ENCODE measurements around the gene DPF1.
"Not testable (repeated sequence)": the region's sequence is repeated elsewhere in the genome, so short reads cannot be mapped to it uniquely, and the experiment has no call there.

Gene DPF1

DNA sequence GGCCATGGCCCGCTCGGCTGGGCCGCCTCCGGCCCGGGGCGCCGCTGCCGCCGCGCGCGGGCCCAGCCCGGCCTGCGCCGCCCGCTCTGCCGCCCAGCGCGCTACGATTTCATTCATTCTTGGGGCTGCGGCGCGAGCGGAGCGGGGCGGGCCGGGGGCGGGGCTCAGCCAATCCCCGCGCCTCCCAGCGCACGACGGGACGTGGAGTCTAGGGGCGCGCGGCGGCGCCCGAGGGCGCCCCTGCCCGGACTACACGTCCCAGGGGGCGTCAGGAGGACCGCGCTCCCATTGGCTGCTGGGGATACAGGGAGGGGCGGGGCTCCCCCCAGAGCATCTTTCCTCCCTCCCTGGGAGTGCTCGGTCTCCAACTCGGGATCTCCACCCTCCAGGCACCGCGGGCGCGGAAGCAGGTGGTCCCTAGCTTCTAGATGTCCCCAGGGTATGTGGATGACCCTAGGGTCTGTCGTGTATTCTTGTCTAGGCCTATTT is 5.6 kb upstream of the DPF1 start:
- H3K27ac ChIP-seq (ENCODE audit: low read length) = no peak overlapping the region
- no peaks in the 10 kb centered on the region for H3K9me3 ChIP-seq (ENCODE audit: control insufficient read depth in 2 of 2, low read length in 2 of 2)
- no peaks in the 10 kb centered on the region for H3K36me3 ChIP-seq (ENCODE audit: control insufficient read depth in 2 of 2, insufficient read depth in 2 of 2, low read length in 2 of 2)
- H3K4me1 ChIP-seq (ENCODE audit: control insufficient read depth, insufficient read depth, low read length) = peaks cover 10% of the 10 kb centered on the region
- peaks cover 49% of the 10 kb centered on the region in 2 donors for H3K27me3 ChIP-seq (ENCODE audit: control insufficient read depth in 1 of 2, insufficient read depth in 2 of 2, low read length in 2 of 2)
- H3K4me3 ChIP-seq (ENCODE audit: low read length in 2 of 2) = no peak overlapping the region
- no peak overlapping the region for H3K9ac ChIP-seq (ENCODE audit: low read length in 2 of 2)

DNA sequence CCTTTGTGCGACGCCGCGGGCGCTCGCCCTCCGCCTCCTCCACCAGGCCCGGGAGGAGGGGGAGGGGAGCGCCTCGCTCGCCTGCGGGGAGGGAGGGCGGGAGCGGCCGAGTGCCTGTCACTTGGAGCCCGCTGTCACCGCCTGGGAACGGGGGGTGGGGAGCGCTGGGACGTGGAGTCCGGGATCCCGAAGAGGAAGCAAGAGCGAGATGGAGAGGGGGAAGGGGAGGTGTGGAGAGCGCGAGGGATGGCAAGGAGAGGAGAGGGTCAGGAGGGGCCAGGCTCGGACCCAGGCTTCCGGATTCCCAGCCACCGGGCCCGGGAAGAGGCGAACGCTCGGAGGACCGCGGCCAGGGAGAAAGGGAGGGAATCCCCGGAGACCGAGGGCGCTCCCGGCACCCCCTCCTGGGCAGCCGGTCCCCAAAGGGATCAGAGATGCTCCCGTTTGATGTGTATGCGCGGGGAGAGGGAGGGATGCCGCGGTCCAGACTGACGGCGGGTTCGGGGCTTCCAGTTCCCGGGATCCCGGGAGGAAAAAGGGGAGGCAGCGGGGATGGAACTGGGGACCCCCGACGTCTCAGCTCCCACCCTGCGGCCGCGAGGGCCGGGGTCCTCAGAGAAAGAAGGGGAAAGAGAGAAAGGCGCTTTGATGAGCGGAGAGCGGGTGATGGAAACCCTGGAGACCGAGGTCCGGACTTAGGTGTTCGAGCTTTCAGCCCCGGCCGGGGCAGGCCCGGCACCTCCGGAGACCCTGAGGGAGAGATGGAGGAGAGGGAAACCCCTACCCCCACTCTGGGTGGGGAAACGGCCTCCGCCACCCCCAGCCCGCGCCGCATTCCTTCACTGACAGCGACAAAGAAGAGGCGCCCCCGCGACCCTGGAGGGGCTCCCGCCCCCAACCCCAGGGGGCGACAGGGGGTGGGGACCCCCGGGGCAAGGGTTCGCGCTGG is 4.7 kb upstream of the DPF1 start:
- Histone ChIP-seq H3K9me3 (ENCODE audit: control insufficient read depth in 2 of 2, low read length in 2 of 2) (no peaks in the 10 kb centered on the region), H3K27me3 (ENCODE audit: control insufficient read depth in 1 of 2, insufficient read depth in 2 of 2, low read length in 2 of 2) (peaks cover 50 to 58% of the 10 kb centered on the region in 2 donors), H3K9ac (ENCODE audit: low read length in 2 of 2) (no peak overlapping the region), H3K4me3 (ENCODE audit: low read length in 2 of 2) (no peak overlapping the region), H3K36me3 (ENCODE audit: control insufficient read depth in 2 of 2, insufficient read depth in 2 of 2, low read length in 2 of 2) (no peaks in the 10 kb centered on the region), H3K27ac (ENCODE audit: low read length) (no peak overlapping the region), H3K4me1 (ENCODE audit: control insufficient read depth, insufficient read depth, low read length) (peaks cover 18% of the 10 kb centered on the region)

DNA sequence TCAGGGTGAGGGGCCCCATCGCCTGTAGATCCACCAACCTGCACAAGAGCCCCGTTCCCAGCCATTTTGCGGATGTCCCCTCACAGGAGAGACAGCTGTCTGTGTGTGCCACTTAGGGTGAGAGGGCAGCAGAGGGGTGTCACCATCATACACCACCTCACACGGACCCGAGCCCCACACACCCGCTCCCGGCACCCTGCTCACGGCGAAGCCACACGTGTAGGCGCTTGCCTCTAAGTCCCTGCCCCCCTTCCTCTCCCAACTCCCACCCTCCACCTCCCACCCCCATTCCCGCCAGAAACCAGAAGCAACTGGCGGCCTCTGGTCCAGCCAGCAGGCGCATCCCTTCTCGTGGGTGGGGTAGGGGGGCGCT is 4.0 kb upstream of the DPF1 start:
- Histone ChIP-seq H3K4me1 (ENCODE audit: control insufficient read depth, insufficient read depth, low read length) (peaks cover 18% of the 10 kb centered on the region), H3K27me3 (ENCODE audit: control insufficient read depth in 1 of 2, insufficient read depth in 2 of 2, low read length in 2 of 2) (peaks cover 54 to 65% of the 10 kb centered on the region in 2 donors), H3K4me3 (ENCODE audit: low read length in 2 of 2) (no peak overlapping the region), H3K9me3 (ENCODE audit: control insufficient read depth in 2 of 2, low read length in 2 of 2) (no peaks in the 10 kb centered on the region), H3K36me3 (ENCODE audit: control insufficient read depth in 2 of 2, insufficient read depth in 2 of 2, low read length in 2 of 2) (no peaks in the 10 kb centered on the region), H3K9ac (ENCODE audit: low read length in 2 of 2) (no peak overlapping the region), H3K27ac (ENCODE audit: low read length) (no peak overlapping the region)

DNA sequence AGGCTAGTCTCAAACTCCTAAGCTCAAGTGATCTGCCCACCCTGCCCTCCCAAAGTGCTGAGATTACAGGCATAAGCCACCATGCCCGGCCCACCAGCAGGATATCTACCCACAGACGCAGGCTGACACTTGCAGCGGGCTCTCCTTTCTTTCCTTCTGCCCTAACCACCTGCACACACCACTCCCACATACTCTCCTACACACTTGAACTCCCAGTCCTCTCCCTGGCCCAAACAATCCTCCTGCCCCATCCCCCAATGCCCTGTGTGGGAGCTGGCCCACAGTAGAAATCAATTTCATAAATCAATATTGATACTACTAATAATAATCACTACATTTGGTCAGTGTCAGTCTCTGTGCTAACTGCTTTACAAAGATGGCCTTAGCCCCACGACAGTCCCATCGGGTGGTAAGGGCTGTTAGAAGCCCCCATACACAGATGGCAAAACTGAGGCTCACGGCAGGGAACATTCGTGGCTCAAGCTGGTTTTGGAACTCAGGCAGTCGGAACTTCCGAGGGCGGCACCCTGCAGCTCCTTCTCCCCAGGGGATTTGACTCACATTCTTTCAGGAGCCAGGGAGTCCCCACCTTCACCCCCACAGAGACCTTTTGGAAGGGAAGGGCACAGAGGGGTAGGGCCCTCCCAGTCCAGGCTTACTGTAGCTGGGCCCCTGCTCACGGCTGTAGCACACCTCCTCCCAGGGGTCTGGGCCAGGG is 3.4 kb upstream of the DPF1 start:
- Histone ChIP-seq H3K27ac (ENCODE audit: low read length) (no peak overlapping the region), H3K9me3 (ENCODE audit: control insufficient read depth in 2 of 2, low read length in 2 of 2) (no peaks in the 10 kb centered on the region), H3K27me3 (ENCODE audit: control insufficient read depth in 1 of 2, insufficient read depth in 2 of 2, low read length in 2 of 2) (peaks cover 58 to 71% of the 10 kb centered on the region in 2 donors), H3K36me3 (ENCODE audit: control insufficient read depth in 2 of 2, insufficient read depth in 2 of 2, low read length in 2 of 2) (no peaks in the 10 kb centered on the region), H3K9ac (ENCODE audit: low read length in 2 of 2) (no peak overlapping the region), H3K4me1 (ENCODE audit: control insufficient read depth, insufficient read depth, low read length) (peaks cover 18% of the 10 kb centered on the region), H3K4me3 (ENCODE audit: low read length in 2 of 2) (no peak overlapping the region)

DNA sequence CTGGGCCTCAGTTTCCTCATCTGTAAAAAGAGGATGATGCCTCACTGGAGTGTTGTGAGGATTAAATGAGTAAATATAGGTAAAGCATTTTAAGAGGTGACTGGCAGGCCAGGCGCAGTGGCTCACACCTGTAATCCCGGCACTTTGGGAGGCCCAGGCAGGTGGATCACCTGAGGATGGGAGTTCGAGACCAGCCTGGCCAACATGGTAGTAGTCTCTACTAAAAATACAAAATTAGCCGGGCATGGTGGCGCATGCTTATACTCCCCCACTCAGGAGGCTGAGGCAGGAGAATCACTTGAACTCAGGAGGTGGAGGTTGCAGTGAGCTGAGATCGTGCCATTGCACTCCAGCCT is 819 bp upstream of the DPF1 start:
- H3K36me3 ChIP-seq (ENCODE audit: control insufficient read depth in 2 of 2, insufficient read depth in 2 of 2, low read length in 2 of 2); H3K4me3 ChIP-seq (ENCODE audit: low read length in 2 of 2); H3K9me3 ChIP-seq (ENCODE audit: control insufficient read depth in 2 of 2, low read length in 2 of 2); H3K9ac ChIP-seq (ENCODE audit: low read length in 2 of 2); H3K27ac ChIP-seq (ENCODE audit: low read length): not testable (repeated sequence)
- Histone ChIP-seq H3K4me1 (ENCODE audit: control insufficient read depth, insufficient read depth, low read length) (peaks cover 18% of the 10 kb centered on the region), H3K27me3 (ENCODE audit: control insufficient read depth in 1 of 2, insufficient read depth in 2 of 2, low read length in 2 of 2) (peaks cover 50 to 70% of the 10 kb centered on the region in 2 donors)

DNA sequence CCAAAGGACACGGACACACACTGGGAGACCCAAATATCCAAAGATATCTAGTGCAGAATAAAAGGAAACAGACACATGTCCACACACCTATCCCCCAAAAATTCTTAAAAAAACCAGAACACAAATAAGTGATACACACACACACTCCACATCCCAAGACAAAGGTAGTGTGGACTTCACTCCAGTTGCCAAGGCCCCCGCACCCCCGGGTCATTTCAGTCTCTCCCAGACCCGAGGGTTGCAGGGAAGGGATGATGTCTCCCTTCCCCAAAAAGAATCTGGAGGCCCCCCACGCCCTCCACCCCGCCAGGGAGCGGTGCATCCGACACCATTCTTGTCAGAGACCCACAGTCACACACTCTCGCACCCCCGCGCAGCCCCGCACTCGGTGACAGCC is 407 bp downstream of the DPF1 start:
- Histone ChIP-seq H3K4me3 (ENCODE audit: low read length in 2 of 2) (no peak overlapping the region), H3K9me3 (ENCODE audit: control insufficient read depth in 2 of 2, low read length in 2 of 2) (no peaks in the 10 kb centered on the region), H3K27me3 (ENCODE audit: control insufficient read depth in 1 of 2, insufficient read depth in 2 of 2, low read length in 2 of 2) (peaks cover 45 to 60% of the 10 kb centered on the region in 2 donors), H3K27ac (ENCODE audit: low read length) (no peak overlapping the region), H3K4me1 (ENCODE audit: control insufficient read depth, insufficient read depth, low read length) (peaks cover 12% of the 10 kb centered on the region), H3K9ac (ENCODE audit: low read length in 2 of 2) (no peak overlapping the region), H3K36me3 (ENCODE audit: control insufficient read depth in 2 of 2, insufficient read depth in 2 of 2, low read length in 2 of 2) (no peaks in the 10 kb centered on the region)

DNA sequence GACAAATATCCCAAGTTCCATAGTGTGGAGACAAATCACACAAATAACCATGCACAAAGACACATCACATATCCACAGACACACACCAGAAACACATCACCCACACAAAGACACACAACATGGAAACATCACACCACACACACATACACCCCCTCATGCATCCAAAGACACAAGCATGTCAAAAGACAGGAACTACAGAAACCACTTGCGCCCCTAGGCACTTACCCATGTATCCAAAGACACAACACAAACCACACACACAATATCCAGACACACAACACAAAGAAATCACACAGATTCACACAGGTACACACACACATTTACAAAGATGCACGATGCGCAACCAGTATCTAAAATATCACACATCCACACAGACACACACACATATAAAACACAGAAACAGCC is 901 bp downstream of the DPF1 start:
- Histone ChIP-seq H3K36me3 (ENCODE audit: control insufficient read depth in 2 of 2, insufficient read depth in 2 of 2, low read length in 2 of 2) (no peaks in the 10 kb centered on the region), H3K9me3 (ENCODE audit: control insufficient read depth in 2 of 2, low read length in 2 of 2) (no peaks in the 10 kb centered on the region), H3K4me1 (ENCODE audit: control insufficient read depth, insufficient read depth, low read length) (peaks cover 8% of the 10 kb centered on the region), H3K27me3 (ENCODE audit: control insufficient read depth in 1 of 2, insufficient read depth in 2 of 2, low read length in 2 of 2) (peaks cover 46 to 58% of the 10 kb centered on the region in 2 donors), H3K4me3 (ENCODE audit: low read length in 2 of 2) (no peak overlapping the region), H3K9ac (ENCODE audit: low read length in 2 of 2) (no peak overlapping the region), H3K27ac (ENCODE audit: low read length) (no peak overlapping the region)

DNA sequence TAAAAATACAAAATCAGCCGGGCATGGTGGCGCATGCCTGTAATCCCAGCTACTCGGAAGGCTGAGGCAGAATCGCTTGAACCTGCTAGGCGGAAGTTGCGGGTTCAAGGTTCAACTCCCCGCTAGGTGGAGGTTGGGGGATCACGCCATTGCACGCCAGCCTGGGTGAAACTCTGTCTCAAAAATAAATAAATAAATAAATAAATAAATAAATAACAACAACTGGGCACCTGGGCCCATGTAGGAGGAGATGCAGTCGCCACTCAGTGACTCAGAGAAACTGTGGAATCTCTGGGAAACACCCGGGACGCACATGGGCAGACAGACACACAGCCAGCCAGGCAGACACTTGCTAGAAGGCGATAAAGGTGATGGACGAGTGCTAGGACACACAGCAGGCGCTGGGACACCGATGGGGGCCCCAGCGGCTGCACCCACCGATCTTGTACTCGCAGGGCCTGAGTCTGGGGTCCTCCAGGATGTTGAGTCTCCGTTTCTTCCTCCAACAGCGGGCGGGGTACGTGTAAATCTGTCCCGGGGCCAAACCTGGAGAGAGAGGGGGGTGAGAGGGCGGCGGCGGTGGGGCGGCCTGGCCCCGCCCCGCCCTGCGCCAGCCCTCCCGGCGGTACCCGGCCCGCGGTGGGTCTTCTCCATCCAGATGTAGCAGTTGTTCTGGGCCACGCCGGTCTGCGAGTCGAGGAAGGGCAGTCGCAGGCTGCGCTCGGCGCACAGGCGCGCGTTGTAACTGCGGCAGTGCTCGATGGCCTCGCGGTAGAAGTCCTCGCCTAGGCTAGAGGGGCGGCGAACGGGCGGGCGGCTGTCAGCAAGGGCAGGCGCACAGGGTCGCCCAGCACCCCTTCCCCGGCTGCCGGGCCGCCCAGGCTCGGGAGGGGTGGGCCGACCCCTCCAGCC is 1.8 kb downstream of the DPF1 start:
- Histone ChIP-seq H3K27ac (ENCODE audit: low read length) (no peak overlapping the region), H3K9ac (ENCODE audit: low read length in 2 of 2) (no peak overlapping the region), H3K27me3 (ENCODE audit: control insufficient read depth in 1 of 2, insufficient read depth in 2 of 2, low read length in 2 of 2) (peaks cover 39 to 52% of the 10 kb centered on the region in 2 donors), H3K4me1 (ENCODE audit: control insufficient read depth, insufficient read depth, low read length) (peaks cover 8% of the 10 kb centered on the region), H3K36me3 (ENCODE audit: control insufficient read depth in 2 of 2, insufficient read depth in 2 of 2, low read length in 2 of 2) (no peaks in the 10 kb centered on the region), H3K4me3 (ENCODE audit: low read length in 2 of 2) (no peak overlapping the region), H3K9me3 (ENCODE audit: control insufficient read depth in 2 of 2, low read length in 2 of 2) (no peaks in the 10 kb centered on the region)

DNA sequence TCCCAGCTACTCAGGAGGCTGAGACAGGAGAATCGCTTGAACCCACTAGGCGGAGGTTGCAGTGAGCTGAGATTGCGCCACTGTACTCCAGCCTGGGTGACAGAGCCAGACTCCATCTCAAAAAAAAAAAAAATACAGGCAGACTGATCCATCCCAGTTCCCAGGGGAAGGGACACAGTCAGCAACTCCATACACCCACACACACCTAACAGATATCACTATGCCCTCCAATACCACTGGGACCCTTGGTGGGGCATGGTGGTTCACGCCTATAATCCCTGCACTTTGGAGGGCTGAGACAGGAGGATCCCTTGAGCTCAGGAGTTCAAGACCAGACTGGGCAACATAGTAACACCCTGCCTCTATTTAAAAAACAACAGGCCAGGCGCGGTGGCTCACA is 2.6 kb downstream of the DPF1 start:
- no peak overlapping the region for H3K9ac ChIP-seq (ENCODE audit: low read length in 2 of 2)
- H3K4me1 ChIP-seq (ENCODE audit: control insufficient read depth, insufficient read depth, low read length) = peaks cover 8% of the 10 kb centered on the region
- H3K27me3 ChIP-seq (ENCODE audit: control insufficient read depth in 1 of 2, insufficient read depth in 2 of 2, low read length in 2 of 2) = peaks cover 33 to 54% of the 10 kb centered on the region in 2 donors
- H3K36me3 ChIP-seq (ENCODE audit: control insufficient read depth in 2 of 2, insufficient read depth in 2 of 2, low read length in 2 of 2) = no peaks in the 10 kb centered on the region
- no peaks in the 10 kb centered on the region for H3K9me3 ChIP-seq (ENCODE audit: control insufficient read depth in 2 of 2, low read length in 2 of 2)
- H3K4me3 ChIP-seq (ENCODE audit: low read length in 2 of 2) = no peak overlapping the region
- H3K27ac ChIP-seq (ENCODE audit: low read length) = no peak overlapping the region

DNA sequence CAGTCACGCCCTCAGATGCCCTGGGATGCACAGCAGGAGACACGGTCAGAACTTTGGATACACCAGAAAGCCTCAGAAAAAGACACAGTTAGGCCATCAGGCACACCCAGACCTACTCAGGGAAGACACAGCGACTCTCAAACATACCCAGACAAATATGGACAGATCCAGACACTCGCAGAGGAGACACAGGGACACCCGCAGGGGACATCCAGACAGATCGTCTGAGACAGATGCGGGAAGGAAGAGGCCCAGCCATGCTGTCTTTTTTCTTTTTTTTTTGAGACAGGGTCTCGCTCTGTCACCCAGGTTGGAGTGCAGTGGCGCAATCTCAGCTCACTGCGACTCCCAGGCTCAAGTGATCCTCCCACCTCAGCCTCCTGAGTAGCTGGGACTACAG is 4.8 kb downstream of the DPF1 start:
- H3K27ac ChIP-seq (ENCODE audit: low read length) = no peak overlapping the region
- no peak overlapping the region for H3K9ac ChIP-seq (ENCODE audit: low read length in 2 of 2)
- no peaks in the 10 kb centered on the region for H3K36me3 ChIP-seq (ENCODE audit: control insufficient read depth in 2 of 2, insufficient read depth in 2 of 2, low read length in 2 of 2)
- no peaks in the 10 kb centered on the region for H3K9me3 ChIP-seq (ENCODE audit: control insufficient read depth in 2 of 2, low read length in 2 of 2)
- peaks cover 4% of the 10 kb centered on the region for H3K4me1 ChIP-seq (ENCODE audit: control insufficient read depth, insufficient read depth, low read length)
- peaks cover 20 to 42% of the 10 kb centered on the region in 2 donors for H3K27me3 ChIP-seq (ENCODE audit: control insufficient read depth in 1 of 2, insufficient read depth in 2 of 2, low read length in 2 of 2)
- no peak overlapping the region for H3K4me3 ChIP-seq (ENCODE audit: low read length in 2 of 2)
